Natural killer cell (primary cell): Measurements from ENCODE around the gene CEP131. TPM values are rescaled to one million over a fixed set of nuclear protein-coding genes. Genes with fewer than 3 reads are reported as not detected.

Source experiments
- ATAC-seq, 3 donors: fragments of 150-1000 bp in 2 of 3; fragments of 200-7000 bp in 1 of 3; cut with Tn5 transposase; 1 replicate in 1 of 3; 2 replicates in 2 of 3; pipeline ENCODE4 v1.10.0; 2021; ENCODE audit warnings: mild to moderate bottlenecking in 2 of 3, moderate library complexity in 2 of 3
- DNase-seq, 2 donors: peaks; one replicate each; pipeline versions ENCODE4 v3.0.0 to v3.0.0-alpha.2; 2013 to 2021; ENCODE audit warnings: mixed read lengths in 1 of 2
- H3K27ac ChIP-seq: one replicate; pipeline ENCODE4 v1.5.1; 2013; ENCODE audit warnings: mild to moderate bottlenecking, low read length
- H3K27me3 ChIP-seq: one replicate; pipeline ENCODE4 v1.6.1; 2013; ENCODE audit warnings: low read length; ENCODE audit not compliant: control insufficient read depth, insufficient read depth
- H3K36me3 ChIP-seq: one replicate; pipeline ENCODE4 v1.6.1; 2013; ENCODE audit warnings: low read length; ENCODE audit not compliant: control insufficient read depth, insufficient read depth
- H3K4me1 ChIP-seq: one replicate; pipeline ENCODE4 v1.6.1; 2013; ENCODE audit warnings: low read length; ENCODE audit not compliant: control insufficient read depth, insufficient read depth
- H3K4me3 ChIP-seq: one replicate; pipeline ENCODE4 v1.5.1; 2013; ENCODE audit warnings: low read length
- H3K9me3 ChIP-seq: one replicate; pipeline ENCODE4 v1.6.1; 2013; ENCODE audit warnings: low read length; ENCODE audit not compliant: control insufficient read depth, insufficient read depth
- H3K27ac Mint-ChIP-seq, 2 donors: one replicate each; pipeline ENCODE4 v1.8.0; 2022; ENCODE audit warnings: mild to moderate bottlenecking in 2 of 2, mixed read lengths in 2 of 2, moderate library complexity in 1 of 2
- H3K27me3 Mint-ChIP-seq, 2 donors: one replicate each; pipeline ENCODE4 v1.8.0; 2022; ENCODE audit warnings: low read depth in 2 of 2, mixed read lengths in 2 of 2
- H3K36me3 Mint-ChIP-seq: one replicate; pipeline ENCODE4 v1.8.0; 2022; ENCODE audit warnings: mixed read lengths
- H3K4me1 Mint-ChIP-seq, 2 donors: one replicate each; pipeline ENCODE4 v1.8.0; 2022; ENCODE audit warnings: mixed read lengths in 2 of 2
- H3K4me3 Mint-ChIP-seq: one replicate; pipeline ENCODE4 v1.8.0; 2022; ENCODE audit warnings: mild to moderate bottlenecking, moderate library complexity, mixed read lengths
- H3K9me3 Mint-ChIP-seq, 2 donors: one replicate each; pipeline ENCODE4 v1.8.0; 2022; ENCODE audit warnings: mixed read lengths in 2 of 2
- CTCF ChIP-seq: fragments of 200-600 bp; IDR thresholded peaks from one replicate; pipeline ENCODE4 v1.8.0; 2022; ENCODE audit warnings: antibody characterized with exemption
- WGBS: methylation state at CpG from one replicate; pipeline ENCODE4 v1.1.7; 2013; ENCODE audit warnings: missing lambda C conversion rate; ENCODE audit not compliant: insufficient coverage; 5-methylcytosine and 5-hydroxymethylcytosine counted together
- intact Hi-C: fragments of 100-400 bp; cut with micrococcal nuclease; formaldehyde crosslinking; loops from one replicate; pipeline ENCODE4 v1.14.2; 2022
- total RNA-seq, 4 donors: library from RNA; stranded (reverse); fragments of 120-200 nt in 1 of 4; gene quantifications; one replicate each; pipeline versions ENCODE4 v1.2.3 to v1.2.4, GENCODE V29; 2013 to 2022

The CEP131 gene
- total RNA-seq, 3 donors from 2014 or later (not counting 1 experiment from before 2014, with no cell fraction given): 9.9 to 11.4 (median 10.0) TPM

GRCh38 chr17:81200695-81201580 lies 21.8 kb downstream of the CEP131 start:
- Histone ChIP-seq H3K4me1 (no peaks in the 10 kb centered on the region), H3K36me3 (no peaks in the 10 kb centered on the region), H3K9me3 (no peaks in the 10 kb centered on the region), H3K27me3 (no peaks in the 10 kb centered on the region), H3K27ac (no peak overlapping the region), H3K4me3 (no peak overlapping the region)
- no peak overlapping the region for H3K4me3 Mint-ChIP-seq
- H3K27ac Mint-ChIP-seq: no peak overlapping the region
- 81% methylated on average over 26 of the region's 27 CpGs for WGBS
- peak; percentile 22 for TF ChIP-seq CTCF
- no peaks in the 10 kb centered on the region for H3K36me3 Mint-ChIP-seq
- intact Hi-C loops: no loop called here
- no peaks in the 10 kb centered on the region for H3K9me3 Mint-ChIP-seq
- no peaks in the 10 kb centered on the region for H3K4me1 Mint-ChIP-seq
- H3K27me3 Mint-ChIP-seq: no peaks in the 10 kb centered on the region
- DNase-seq (peak in 1 of 2 donors; percentile 39), ATAC-seq (peak; percentile 60 to 78 (median 61))

- H3K27me3 ChIP-seq: no peaks in the 10 kb centered on the region
- no peak overlapping the region for H3K4me3 ChIP-seq
- 97% methylated on average over 18 of the region's 18 CpGs for WGBS
- no peaks in the 10 kb centered on the region for H3K9me3 ChIP-seq
- H3K36me3 ChIP-seq: no peaks in the 10 kb centered on the region
- Mint-ChIP-seq H3K27ac (no peak overlapping the region), H3K36me3 (no peaks in the 10 kb centered on the region), H3K4me3 (no peak overlapping the region), H3K27me3 (no peaks in the 10 kb centered on the region), H3K4me1 (no peaks in the 10 kb centered on the region), H3K9me3 (no peaks in the 10 kb centered on the region)
- no peaks in the 10 kb centered on the region for H3K4me1 ChIP-seq
- DNase-seq (no peak), ATAC-seq (no peak)
- intact Hi-C loops: no loop called here
- no peak overlapping the region for H3K27ac ChIP-seq
- TF ChIP-seq CTCF: no peak
These were observed 22.6 kb downstream of the CEP131 start for GRCh38 chr17:81200201-81200600.

GRCh38 chr17:81199482-81199830 lies 23.3 kb downstream of the CEP131 start:
- Mint-ChIP-seq H3K27me3 (no peaks in the 10 kb centered on the region), H3K36me3 (no peaks in the 10 kb centered on the region), H3K4me3 (no peak overlapping the region), H3K9me3 (no peaks in the 10 kb centered on the region), H3K4me1 (no peaks in the 10 kb centered on the region), H3K27ac (no peak overlapping the region)
- Histone ChIP-seq H3K27me3 (no peaks in the 10 kb centered on the region), H3K9me3 (no peaks in the 10 kb centered on the region), H3K4me1 (no peaks in the 10 kb centered on the region), H3K36me3 (no peaks in the 10 kb centered on the region), H3K27ac (no peak overlapping the region), H3K4me3 (no peak overlapping the region)
- no peak for ATAC-seq
- DNase-seq: no peak
- 96% methylated on average over 18 of the region's 18 CpGs for WGBS
- intact Hi-C loops: no loop called here
- TF ChIP-seq CTCF: no peak
